NCI-H1105 (cell line): ENCODE results near the gene CCDC57.

ENCODE experiments used
- DNase-seq: peaks from one replicate; lab custom pipeline; 2025; lab: John Stamatoyannopoulos, UW

The CCDC57 gene

GRCh38 chr17:82121660-82122629, 90.7 kb downstream of the CCDC57 start:
- peak; percentile 40 for DNase-seq

DNA sequence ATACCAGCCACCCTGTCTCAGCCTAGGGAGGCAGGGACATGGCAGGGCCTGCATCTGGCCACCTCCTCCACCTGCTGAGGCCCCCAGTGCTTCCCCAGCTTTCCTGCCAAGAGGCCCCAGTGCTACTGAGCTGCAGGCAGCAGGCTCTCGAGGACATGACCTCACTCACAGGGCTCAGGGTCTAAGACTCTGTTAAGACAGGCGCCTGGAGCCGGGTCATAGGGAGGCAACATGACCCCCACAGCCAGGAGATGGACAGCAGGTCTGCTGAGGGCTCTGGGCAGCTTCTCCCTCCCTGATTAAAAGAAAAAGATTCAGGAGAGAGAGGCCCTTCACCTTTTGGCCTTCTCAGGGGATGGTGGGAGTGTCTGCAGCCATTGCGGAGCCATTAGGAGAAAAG, 91.4 kb downstream of the CCDC57 start:
- no peak for DNase-seq

- DNase-seq: no peak
These were observed 92.5 kb downstream of the CCDC57 start for GRCh38 chr17:82120148-82120547.

DNA sequence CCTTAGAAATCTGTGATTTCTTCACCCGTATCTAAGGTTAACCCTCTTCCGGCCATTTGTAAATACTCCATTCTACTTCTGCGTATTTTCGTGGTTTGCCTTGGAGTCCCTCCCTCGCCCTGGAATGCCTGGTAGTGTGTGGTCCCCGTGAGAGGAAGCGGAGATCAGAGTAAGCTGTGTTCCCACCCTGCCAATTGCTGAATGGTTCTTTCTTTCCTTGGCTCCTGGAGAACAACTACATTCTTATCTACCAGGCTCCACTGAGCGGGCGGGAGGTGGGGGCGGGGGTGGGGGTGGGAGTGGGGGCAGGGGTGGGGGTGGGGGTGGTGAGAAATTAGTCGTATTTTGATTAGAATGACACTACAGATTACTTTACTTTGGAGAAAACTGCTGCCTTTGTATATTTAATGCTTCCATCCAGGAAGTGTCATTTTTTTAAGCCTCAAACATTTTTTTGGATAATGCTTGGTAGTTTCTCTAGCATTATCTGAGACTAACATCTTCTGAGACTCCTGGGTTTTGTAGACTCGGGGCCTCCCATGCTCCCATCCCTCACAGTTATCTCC, 93.7 kb downstream of the CCDC57 start:
- DNase-seq: no peak

- DNase-seq: no peak
These were observed 94.4 kb downstream of the CCDC57 start for GRCh38 chr17:82118168-82118814.

DNA sequence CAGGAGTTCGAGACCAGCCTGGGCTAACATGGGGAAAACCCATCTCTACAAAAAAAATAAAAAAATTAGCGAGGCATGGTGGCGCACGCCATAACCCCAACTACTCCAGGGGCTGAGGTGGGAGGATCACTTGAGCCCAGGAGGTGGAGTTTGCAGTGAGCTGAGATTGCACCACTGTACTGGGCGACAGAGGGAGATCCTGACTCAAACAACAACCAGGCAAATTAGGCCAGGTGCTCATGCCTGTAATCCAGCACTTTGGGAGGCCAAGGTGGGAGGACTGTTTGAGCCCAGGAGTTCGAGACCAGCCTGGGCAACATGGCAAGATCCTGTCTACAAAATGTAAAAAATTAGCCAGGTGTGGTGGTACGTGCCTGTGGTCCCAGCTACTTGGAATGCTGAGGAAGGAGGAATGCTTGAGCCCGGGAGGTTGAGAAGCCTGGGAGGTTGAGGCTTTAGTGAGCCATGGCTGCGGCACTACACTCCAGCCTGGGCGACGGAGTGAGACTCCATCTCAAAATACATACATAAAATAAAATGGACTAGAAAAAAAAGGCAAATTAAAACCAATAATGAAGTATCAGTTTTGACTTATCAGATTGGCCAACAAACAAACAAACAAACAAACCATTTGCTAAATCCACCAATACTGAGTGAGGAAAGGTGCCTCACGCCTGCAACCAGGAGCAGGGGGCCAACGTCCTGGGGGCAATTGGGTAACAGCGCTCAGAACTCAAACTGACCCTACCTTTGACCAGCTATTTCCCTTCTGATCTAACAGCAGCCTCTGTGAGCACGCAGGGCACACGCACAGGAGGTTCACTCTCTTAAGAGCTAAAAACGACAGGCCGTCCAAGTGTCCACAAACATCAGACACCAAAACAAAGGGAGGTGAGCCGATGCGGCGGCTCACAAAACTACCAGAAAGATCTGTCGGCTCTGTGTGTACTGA, 95.2 kb downstream of the CCDC57 start:
- no peak for DNase-seq

DNA sequence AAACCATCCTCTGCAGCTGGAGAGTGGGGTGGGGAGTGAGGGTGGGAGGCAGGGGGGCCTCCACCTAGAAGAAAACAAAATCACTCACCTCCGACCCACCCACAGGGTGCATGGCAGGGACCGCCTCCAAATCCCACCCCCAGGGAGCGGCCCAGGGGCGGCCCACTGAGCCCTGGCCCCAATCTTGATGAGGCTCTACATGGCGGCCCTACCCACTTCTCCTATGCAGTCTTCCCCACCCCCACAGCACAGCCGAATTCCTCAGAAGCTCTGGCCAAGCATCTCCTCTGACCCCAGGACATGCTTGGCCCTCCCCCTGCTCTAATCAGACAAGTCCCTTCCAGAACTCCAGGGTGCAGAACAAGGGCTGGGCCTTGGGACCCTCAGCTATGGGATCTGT, 96.4 kb downstream of the CCDC57 start:
- DNase-seq: no peak

DNA sequence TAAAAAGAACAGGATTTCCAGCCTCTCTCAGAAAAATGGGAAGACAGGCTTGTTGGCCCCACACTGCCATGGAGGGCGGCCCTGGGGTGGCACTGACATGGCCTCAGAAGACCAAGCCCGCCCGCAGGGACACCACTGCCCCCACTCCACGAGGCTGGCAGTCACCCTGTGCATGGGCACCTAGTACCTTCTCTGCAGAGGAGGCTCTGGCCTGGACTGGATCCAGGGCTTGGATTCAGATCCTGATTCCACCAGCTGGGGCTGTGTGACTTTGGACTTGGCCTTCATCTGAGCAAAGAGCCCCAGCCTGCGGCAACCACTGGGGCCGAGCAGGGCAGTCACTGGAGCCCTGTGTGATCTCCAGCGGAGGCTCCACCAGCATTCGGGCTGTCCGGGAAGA, 97.8 kb downstream of the CCDC57 start:
- DNase-seq: no peak

- no peak for DNase-seq
These were observed 98.2 kb downstream of the CCDC57 start for GRCh38 chr17:82114447-82114846.

DNA sequence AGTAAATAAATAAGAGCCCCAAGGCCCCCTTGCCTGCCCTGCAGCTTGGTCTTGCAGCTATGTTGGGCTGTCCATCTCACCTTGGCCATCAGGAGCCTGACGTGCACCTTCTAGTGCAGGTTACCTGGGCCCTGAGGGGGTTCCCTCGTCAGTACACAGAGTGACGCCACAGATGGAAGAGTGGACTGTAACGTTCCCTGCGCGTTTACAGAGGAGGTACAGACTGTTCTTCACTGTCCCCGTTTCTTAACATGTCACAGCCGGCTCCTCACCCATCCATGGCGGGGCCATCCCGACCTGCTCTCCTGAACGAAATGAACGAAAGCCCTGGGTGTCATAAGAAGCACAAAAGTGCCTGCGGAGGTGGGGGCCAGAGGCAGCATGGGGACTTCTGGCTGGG, 98.7 kb downstream of the CCDC57 start:
- DNase-seq: no peak

- DNase-seq: no peak
These were observed 99.2 kb downstream of the CCDC57 start for GRCh38 chr17:82113422-82113821.

GRCh38 chr17:82112914-82113311, 99.7 kb downstream of the CCDC57 start:
- DNase-seq: no peak

DNA sequence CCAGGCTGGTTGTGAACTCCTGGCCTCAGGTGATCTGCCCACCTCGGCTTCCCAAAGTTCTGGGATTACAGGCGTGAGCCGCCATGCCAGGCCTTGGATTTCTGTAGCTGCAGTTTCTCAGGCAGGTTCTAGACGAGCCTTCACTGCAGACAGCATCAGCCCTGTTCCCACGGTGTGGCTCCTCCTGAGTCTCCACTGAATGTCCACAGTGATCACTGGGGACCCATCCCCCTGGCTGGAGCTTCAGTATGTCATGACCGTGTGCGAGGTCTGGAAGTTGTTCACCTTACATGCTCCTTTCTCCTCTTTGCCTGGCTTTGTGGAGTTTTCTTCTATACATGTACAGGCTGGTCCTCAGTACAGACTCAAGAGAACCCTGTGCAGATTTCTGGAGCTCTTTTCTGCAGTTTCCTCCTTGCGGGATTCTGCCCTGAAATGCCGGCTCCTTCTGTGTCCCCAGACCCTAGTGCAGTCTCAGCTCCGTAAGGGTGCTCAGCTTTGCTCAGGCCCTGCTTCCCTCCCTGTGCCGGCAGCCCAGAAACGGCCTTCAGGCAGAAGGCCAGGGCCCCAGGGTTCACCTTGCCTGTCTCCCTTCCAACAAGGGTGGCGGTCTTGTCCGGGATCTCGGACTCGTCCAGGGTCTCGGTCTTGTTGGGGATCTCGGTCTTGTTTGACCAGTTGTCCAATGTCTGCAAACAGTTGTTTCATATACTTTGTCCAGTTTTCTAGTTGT, 100.3 kb downstream of the CCDC57 start:
- no peak for DNase-seq

DNA sequence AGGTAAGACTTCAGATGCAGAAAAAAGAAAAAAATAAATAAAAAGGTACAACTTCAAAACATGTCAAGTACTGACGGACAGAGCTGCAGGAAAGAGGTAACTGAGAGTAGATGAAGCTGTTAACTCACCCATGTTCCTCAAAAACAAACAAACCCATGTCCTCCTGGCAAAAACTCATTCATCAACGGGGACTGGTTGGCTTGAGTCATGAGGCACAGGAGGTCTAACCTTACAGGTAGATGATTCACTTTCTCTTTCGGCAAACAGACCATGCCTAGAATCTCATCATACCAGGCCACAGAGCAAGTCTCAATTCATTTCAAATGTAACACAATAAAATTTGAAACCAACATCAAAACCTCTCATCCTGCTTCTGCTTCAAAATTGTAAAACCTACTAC, 102.3 kb downstream of the CCDC57 start:
- no peak for DNase-seq

DNA sequence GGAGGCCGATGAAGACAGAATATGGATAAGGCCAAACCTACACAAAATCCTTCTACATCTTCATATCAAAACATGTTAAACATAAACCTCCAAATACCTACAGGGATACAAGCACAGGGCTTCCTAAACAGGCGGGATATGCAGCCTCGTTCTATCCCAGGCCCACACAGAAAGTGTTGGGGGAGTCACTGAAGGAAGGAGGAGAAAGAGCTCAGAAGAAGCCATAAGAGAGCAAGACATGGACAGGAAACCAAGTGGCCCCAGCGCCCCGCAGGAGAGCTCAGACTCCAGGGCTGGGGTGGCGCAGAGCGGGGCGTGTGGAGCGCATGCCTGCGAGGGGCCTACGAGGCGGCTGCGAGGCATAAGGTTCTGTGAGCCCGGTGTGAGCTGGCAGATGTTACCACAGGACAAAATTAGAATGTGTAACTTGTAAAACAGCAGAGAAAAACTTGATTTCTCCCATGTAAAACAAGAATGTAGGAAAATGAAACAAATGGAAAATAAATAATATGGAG, 103.6 kb downstream of the CCDC57 start:
- DNase-seq: no peak

DNA sequence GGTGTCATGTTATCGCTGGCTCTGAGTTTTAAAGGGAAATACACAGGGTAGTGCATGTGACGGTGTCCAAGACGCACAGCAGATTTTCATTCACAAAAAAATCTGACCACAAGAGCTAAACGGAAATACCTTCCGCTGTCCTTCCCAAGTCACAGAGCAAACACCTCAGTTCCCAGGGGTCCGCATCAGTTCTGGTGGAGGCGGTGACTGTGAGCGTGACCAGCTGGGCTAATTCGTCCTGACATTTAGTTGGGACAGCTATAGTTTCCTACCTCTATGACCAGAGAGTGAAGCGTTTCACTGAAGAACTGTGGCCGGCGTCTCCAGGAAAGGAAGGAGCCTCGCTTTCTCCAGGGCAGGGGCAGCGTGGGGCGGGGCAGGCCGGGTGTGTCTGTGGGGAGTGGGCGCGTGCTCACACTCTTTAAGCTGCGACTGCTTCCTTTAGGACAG, 104.1 kb downstream of the CCDC57 start:
- no peak for DNase-seq

GRCh38 chr17:82108038-82108437, 104.6 kb downstream of the CCDC57 start:
- DNase-seq: no peak

- DNase-seq: no peak
These were observed 105.2 kb downstream of the CCDC57 start for GRCh38 chr17:82107341-82107860.

DNA sequence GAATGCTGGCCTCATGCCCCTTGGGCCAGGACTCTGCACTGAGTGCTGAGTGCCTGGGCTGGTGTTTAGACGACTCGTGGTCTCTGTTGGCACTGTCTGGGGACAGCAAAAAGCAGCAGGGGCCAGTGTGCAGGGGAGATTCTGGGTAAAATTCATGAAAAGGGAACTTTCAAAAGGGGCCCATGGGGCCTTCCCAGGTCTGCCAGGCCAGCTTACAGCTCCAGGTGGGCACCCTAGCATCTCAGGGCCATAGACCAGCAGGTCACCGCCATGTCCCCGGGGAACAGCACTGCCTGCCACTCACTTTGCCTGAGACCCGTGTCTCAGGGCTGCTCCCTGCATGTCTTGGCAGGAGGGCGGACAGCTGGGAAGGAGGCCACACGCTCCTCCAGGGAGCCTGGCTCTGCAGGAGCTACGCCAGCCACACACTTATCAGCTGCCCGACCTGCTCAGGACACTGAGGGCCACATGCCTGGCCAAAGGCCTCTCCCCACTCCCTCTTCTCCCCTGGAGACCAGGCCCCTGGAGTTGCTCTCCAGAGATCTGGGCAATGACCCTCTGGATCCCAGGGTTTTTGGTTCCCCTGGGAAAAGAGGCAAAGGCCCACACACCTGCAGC, 105.8 kb downstream of the CCDC57 start:
- no peak for DNase-seq
